LHCN-M2 (cell line): ENCODE results near the gene AK8. TPM values are rescaled to one million over a fixed set of nuclear protein-coding genes. Genes with fewer than 3 reads are reported as not detected.

Source experiments
- DNase-seq: peaks from one replicate; pipeline ENCODE4 v3.0.0-alpha.2; 2012; ENCODE audit warnings: low read depth
- polyA plus RNA-seq: library from polyadenylated mRNA; unstranded; fragments of >200 nt; gene quantifications from one replicate; pipeline ENCODE4 v1.2.1, GENCODE V29; 2012; ENCODE audit warnings: missing spikeins
- total RNA-seq: library from RNA; depleted of rRNA; stranded (reverse); fragments of >200 nt; gene quantifications from 2 replicates; pipeline ENCODE4 v1.2.3, GENCODE V29; 2014; rRNA removed

Gene AK8
- total RNA-seq: 0.13 TPM in 1 of 2 replicates, not detected in the other
- 0.34 TPM for polyA plus RNA-seq

GRCh38 chr9:132877824-132878694 is at the start of gene AK8:
AK8 (minus strand) TSS chr9:132878284; CDS start chr9:132878255, 29 bp downstream.
- DNase-seq: peak; percentile 56

- no peak for DNase-seq
Observed at GRCh38 chr9:132927704-132928103, 49.6 kb upstream of the AK8 start.

GRCh38 chr9:132923346-132923902 is 45.3 kb upstream of the AK8 start:
- no peak for DNase-seq

GRCh38 chr9:132919614-132920268 is 41.7 kb upstream of the AK8 start:
- peak; percentile 20 for DNase-seq

GRCh38 chr9:132914924-132915323 is 36.8 kb upstream of the AK8 start:
- DNase-seq: no peak

- DNase-seq: no peak
Observed at GRCh38 chr9:132912131-132912530, 34.0 kb upstream of the AK8 start.

- DNase-seq: no peak
Observed at GRCh38 chr9:132910376-132910775, 32.3 kb upstream of the AK8 start.

GRCh38 chr9:132909311-132909710 is 31.2 kb upstream of the AK8 start:
- no peak for DNase-seq

GRCh38 chr9:132908635-132909034 is 30.6 kb upstream of the AK8 start:
- DNase-seq: no peak

GRCh38 chr9:132905726-132906125 is 27.6 kb upstream of the AK8 start:
- DNase-seq: no peak

GRCh38 chr9:132903574-132904492 is 25.7 kb upstream of the AK8 start:
- no peak for DNase-seq

- peak; percentile 81 for DNase-seq
Observed at GRCh38 chr9:132901858-132902831, 24.1 kb upstream of the AK8 start.

GRCh38 chr9:132898051-132898450 is 20.0 kb upstream of the AK8 start:
- no peak for DNase-seq

- DNase-seq: no peak
Observed at GRCh38 chr9:132896906-132897305, 18.8 kb upstream of the AK8 start.

- no peak for DNase-seq
Observed at GRCh38 chr9:132896264-132896663, 18.2 kb upstream of the AK8 start.

- DNase-seq: no peak
Observed at GRCh38 chr9:132894862-132895835, 17.1 kb upstream of the AK8 start.

- DNase-seq: no peak
Observed at GRCh38 chr9:132894346-132894745, 16.3 kb upstream of the AK8 start.

GRCh38 chr9:132892400-132892799 is 14.3 kb upstream of the AK8 start:
- no peak for DNase-seq

GRCh38 chr9:132888151-132888550 is 10.1 kb upstream of the AK8 start:
- no peak for DNase-seq
